Spleen (tissue), 13 donors: ENCODE measurements around the gene SPATA46. TPM values are rescaled to one million over a fixed set of nuclear protein-coding genes. Genes with fewer than 3 reads are reported as not detected.
"Not testable (repeated sequence)": the region's sequence is repeated elsewhere in the genome, so short reads cannot be mapped to it uniquely, and the experiment has no call there.

ENCODE experiments used
- DNase-seq: peaks from one replicate; pipeline ENCODE4 v3.0.0-alpha.2; 2020
- H3K27ac ChIP-seq, 8 donors: fragments of 200-600 bp; sonication (generic) in 7 of 8; 1 replicate in 4 of 8; 2 replicates in 4 of 8; pipeline versions ENCODE4 v1.5.0 to v1.8.0; 2016 to 2021; ENCODE audit warnings: inconsistent platforms in 4 of 8, mild to moderate bottlenecking in 4 of 8, moderate library complexity in 1 of 8
- H3K27me3 ChIP-seq, 7 donors: fragments of 200-600 bp; sonication (generic) in 6 of 7; replicated peaks in 1 of 7; 1 replicate in 4 of 7; 2 replicates in 3 of 7; pipeline versions ENCODE4 v1.5.0 to v1.8.0; 2016 to 2021; ENCODE audit warnings: inconsistent platforms in 3 of 7, mild to moderate bottlenecking in 1 of 7
- H3K36me3 ChIP-seq, 6 donors: fragments of 200-600 bp; sonication (generic) in 5 of 6; 1 replicate in 4 of 6; 2 replicates in 2 of 6; pipeline versions ENCODE4 v1.5.0 to v1.8.0; 2016 to 2021; ENCODE audit warnings: inconsistent platforms in 2 of 6
- H3K4me1 ChIP-seq, 6 donors: fragments of 200-600 bp; sonication (generic) in 5 of 6; 1 replicate in 3 of 6; 2 replicates in 3 of 6; pipeline versions ENCODE4 v1.5.0 to v1.8.0; 2016 to 2021; ENCODE audit warnings: inconsistent platforms in 3 of 6
- H3K4me3 ChIP-seq, 8 donors: fragments of 200-600 bp; sonication (generic) in 7 of 8; 1 replicate in 4 of 8; 2 replicates in 4 of 8; pipeline versions ENCODE4 v1.5.0 to v1.8.0; 2016 to 2021; ENCODE audit warnings: inconsistent platforms in 4 of 8, mild to moderate bottlenecking in 4 of 8, moderate library complexity in 2 of 8
- H3K9me3 ChIP-seq, 8 donors: fragments of 200-600 bp; sonication (generic) in 7 of 8; 1 replicate in 4 of 8; 2 replicates in 4 of 8; pipeline versions ENCODE4 v1.5.0 to v1.8.0; 2016 to 2021; ENCODE audit warnings: inconsistent platforms in 4 of 8
- CTCF ChIP-seq, 11 experiments: fragments of 200-600 bp in 7 of 11; fragments of 450-650 bp in 4 of 11; sonication (generic) in 4 of 11; IDR thresholded peaks in 8 of 11; conservative IDR thresholded peaks in 3 of 11; 1 replicate in 7 of 11; 2 replicates in 4 of 11; pipeline versions ENCODE4 v1.4.0 to v1.8.0; 2016 to 2021; ENCODE audit warnings: antibody characterized with exemption in 11 of 11, inconsistent platforms in 4 of 11, mild to moderate bottlenecking in 1 of 11
- POLR2A ChIP-seq, 3 donors: fragments of 450-650 bp; IDR thresholded peaks; one replicate each; pipeline ENCODE4 v1.5.1; 2017; ENCODE audit warnings: antibody characterized with exemption in 3 of 3, mild to moderate bottlenecking in 1 of 3
- POLR2AphosphoS5 ChIP-seq, 3 donors: sonication (generic); formaldehyde crosslinking; IDR thresholded peaks; one replicate each; pipeline ENCODE4 v1.5.1; 2017; ENCODE audit warnings: antibody characterized with exemption in 3 of 3
- WGBS, 5 donors: extraction: QIAGEN DNeasy Blood & Tissue Kit in 3 of 5; methylation state at CpG; one replicate each; pipeline versions ENCODE4 v1.1.5 to v1.1.7; 2013 to 2018; 5-methylcytosine and 5-hydroxymethylcytosine counted together
- intact Hi-C: fragments of 100-400 bp; cut with DNase I; formaldehyde crosslinking; loops from one replicate; pipeline ENCODE4 v1.15.0; 2023; ENCODE audit warnings: low total_unique reads
- long read RNA-seq, 2 donors: transcript quantifications; one replicate each; lab custom pipeline, GENCODE V29; 2026
- polyA plus RNA-seq, 3 donors: library from polyadenylated mRNA; stranded (reverse); fragments of 200-250 nt; gene quantifications; one replicate each; pipeline ENCODE4 v1.2.1, GENCODE V29; 2013
- total RNA-seq, 7 donors: library from RNA; depleted of rRNA in 3 of 7; stranded (reverse); fragments of >200 nt in 3 of 7; fragmentation: NEBNext Ultra II Directional in 4 of 7; extraction: Animal tissue kit (Norgen Biotek cat#: 25700) in 4 of 7; gene quantifications; one replicate each; pipeline versions ENCODE4 v1.1.0 to v1.2.1, GENCODE V29; 2016 to 2021
- donor health status: healthy with polysubstance abuse.
- donor health status: DM: no; HTN: no; CAD: no; lungs with moderate emphysema.
- donor health status: DM: no; HTN: no; CAD: no.
- donor health status: Bipolar disorder and iron deficiency.
- donor health status: healthy.
- donor health status: DM: no; HTN: no; CAD: no.
- donor health status: DM: yes; HTN: yes; CAD: no.

SPATA46 gene
- total RNA-seq (not detected), polyA plus RNA-seq (not detected)
- long read RNA-seq, donor 1: 0 reads
- long read RNA-seq, donor 2: 0 reads

- H3K9me3 ChIP-seq: no peaks in the 10 kb centered on the region
- no peak within 1 kb of the TSS for H3K4me3 ChIP-seq
- H3K27ac ChIP-seq: no peak within 1 kb of the TSS
- H3K27me3 ChIP-seq: no peaks in the 10 kb centered on the region
- H3K36me3 ChIP-seq: peaks cover 0 to 11% (median 0%) of the 10 kb centered on the region in 6 donors
- WGBS, 5 donors: 89 to 96% (median 92%) methylated on average over 5 of the region's 5 CpGs
- intact Hi-C loops: no loop called here
- TF ChIP-seq CTCF (IDR thresholded peaks at IDR 0.05 in 8 of 11, conservative IDR thresholded peaks at IDR 0.05 in 3 of 11) (no peak), POLR2A (IDR thresholded peaks at IDR 0.05) (no peak), POLR2AphosphoS5 (IDR thresholded peaks at IDR 0.05) (no peak)
- no peaks in the 10 kb centered on the region for H3K4me1 ChIP-seq
- no peak for DNase-seq
These were observed at the start of gene SPATA46 for GRCh38 chr1:162376691-162377090. SPATA46 (minus strand) TSS chr1:162376854; CDS start chr1:162376790, 64 bp downstream.

GRCh38 chr1:162422662-162423375 lies 46.2 kb upstream of the SPATA46 start:
- TF ChIP-seq POLR2A (IDR thresholded peaks at IDR 0.05) (no peak), POLR2AphosphoS5 (IDR thresholded peaks at IDR 0.05) (no peak), CTCF (IDR thresholded peaks at IDR 0.05 in 8 of 11, conservative IDR thresholded peaks at IDR 0.05 in 3 of 11) (no peak)
- Histone ChIP-seq H3K9me3 (no peaks in the 10 kb centered on the region), H3K36me3 (no peaks in the 10 kb centered on the region), H3K27ac (peak overlapping the region in 2 of 8 donors; percentile 32 to 56), H3K27me3 (no peaks in the 10 kb centered on the region), H3K4me1 (peaks cover 0 to 26% (median 4%) of the 10 kb centered on the region in 6 donors), H3K4me3 (no peak overlapping the region)
- intact Hi-C loops: no loop called here
- 66 to 73% (median 69%) methylated on average over 10 of the region's 10 CpGs for WGBS, 5 donors
- DNase-seq: no peak

GRCh38 chr1:162421258-162422164 lies 44.9 kb upstream of the SPATA46 start:
- DNase-seq: no peak
- intact Hi-C loops: no loop called here
- no peaks in the 10 kb centered on the region for H3K9me3 ChIP-seq
- H3K27ac ChIP-seq: peak overlapping the region in 3 of 8 donors; percentile 1 to 56 (median 25)
- TF ChIP-seq POLR2A (IDR thresholded peaks at IDR 0.05): no peak
- H3K4me3 ChIP-seq: no peak overlapping the region
- no peaks in the 10 kb centered on the region for H3K36me3 ChIP-seq
- 42 to 64% (median 63%) methylated on average over 5 of the region's 5 CpGs for WGBS, 5 donors
- no peaks in the 10 kb centered on the region for H3K27me3 ChIP-seq
- peaks cover 0 to 26% (median 4%) of the 10 kb centered on the region in 6 donors for H3K4me1 ChIP-seq

GRCh38 chr1:162420120-162420519 lies 43.5 kb upstream of the SPATA46 start:
- no peaks in the 10 kb centered on the region for H3K36me3 ChIP-seq
- WGBS, 5 donors: 81 to 92% (median 84%) methylated on average over 3 of the region's 3 CpGs
- H3K27me3 ChIP-seq: no peaks in the 10 kb centered on the region
- intact Hi-C loops: no loop called here
- H3K27ac ChIP-seq: no peak overlapping the region
- H3K4me1 ChIP-seq: peaks cover 0 to 26% (median 4%) of the 10 kb centered on the region in 6 donors
- H3K4me3 ChIP-seq: no peak overlapping the region
- TF ChIP-seq CTCF (IDR thresholded peaks at IDR 0.05 in 8 of 11, conservative IDR thresholded peaks at IDR 0.05 in 3 of 11): no peak
- no peak for TF ChIP-seq POLR2AphosphoS5 (IDR thresholded peaks at IDR 0.05)
- TF ChIP-seq POLR2A (IDR thresholded peaks at IDR 0.05): no peak
- H3K9me3 ChIP-seq: no peaks in the 10 kb centered on the region
- no peak for DNase-seq

GRCh38 chr1:162419450-162419931 lies 42.8 kb upstream of the SPATA46 start:
- peaks cover 0 to 26% (median 4%) of the 10 kb centered on the region in 6 donors for H3K4me1 ChIP-seq
- H3K27me3 ChIP-seq, H3K27ac ChIP-seq, DNase-seq, H3K36me3 ChIP-seq, H3K9me3 ChIP-seq, intact Hi-C loops, H3K4me3 ChIP-seq: not testable (repeated sequence)
- WGBS, 5 donors: 69 to 86% (median 73%) methylated on average over 9 of the region's 9 CpGs

- DNase-seq, intact Hi-C loops, H3K36me3 ChIP-seq, H3K27me3 ChIP-seq, H3K4me3 ChIP-seq, H3K27ac ChIP-seq, H3K9me3 ChIP-seq: not testable (repeated sequence)
- WGBS, 5 donors: 69 to 91% (median 81%) methylated on average over 7 of the region's 7 CpGs
- peaks cover 0 to 22% (median 4%) of the 10 kb centered on the region in 6 donors for H3K4me1 ChIP-seq
These were observed 41.9 kb upstream of the SPATA46 start for GRCh38 chr1:162418584-162418983.
